OCI-M2 (cell line): ENCODE results near the gene ZNF341.

Experiments used
- DNase-seq: peaks from one replicate; lab custom pipeline; 2025; ENCODE audit not compliant: unreplicated experiment; lab: John Stamatoyannopoulos, UW

ZNF341 gene

GRCh38 chr20:33840160-33840559, 108.4 kb downstream of the ZNF341 start:
- no peak for DNase-seq

- DNase-seq, result no peak
Observed at GRCh38 chr20:33840759-33841435, 109.1 kb downstream of the ZNF341 start.

- DNase-seq, result no peak
Observed at GRCh38 chr20:33841436-33841799, 109.6 kb downstream of the ZNF341 start.
